Keratinocyte (primary cell): Measurements from ENCODE around the gene ZNF428. TPM values are rescaled to one million over a fixed set of nuclear protein-coding genes. Genes with fewer than 3 reads are reported as not detected.

Experiments used
- DNase-seq: peaks from one replicate; pipeline ENCODE4 v3.0.0-alpha.2; 2011; ENCODE audit warnings: low read depth, missing footprints, low spot score
- FAIRE-seq: peaks from 2 replicates; lab custom pipeline; 2011; peaks lifted over from hg19 to GRCh38; lab: Jason Lieb, UNC
- H2AFZ ChIP-seq: 2 replicates; pipeline ENCODE4 v1.6.0; 2012; ENCODE audit warnings: low read length, control low read depth, inconsistent platforms; ENCODE audit not compliant: control insufficient read depth
- H3K27ac ChIP-seq: 2 replicates; pipeline ENCODE4 v1.5.1; 2011; ENCODE audit warnings: low read length; ENCODE audit not compliant: control insufficient read depth, insufficient read depth
- H3K27me3 ChIP-seq: 3 replicates; pipeline ENCODE4 v1.6.0; 2011; ENCODE audit warnings: low read length; ENCODE audit not compliant: control insufficient read depth, insufficient read depth; ENCODE audit errors: extremely low read depth
- H3K36me3 ChIP-seq, 2 experiments: 2 replicates in 1 of 2; 3 replicates in 1 of 2; pipeline ENCODE4 v1.5.1; 2011; ENCODE audit warnings: low read length in 2 of 2, mild to moderate bottlenecking in 1 of 2; ENCODE audit not compliant: control insufficient read depth in 2 of 2, insufficient read depth in 2 of 2; ENCODE audit errors: extremely low read depth in 1 of 2
- H3K4me1 ChIP-seq: 3 replicates; pipeline ENCODE4 v1.5.1; 2011; ENCODE audit warnings: low read length; ENCODE audit not compliant: control insufficient read depth, insufficient read depth; ENCODE audit errors: extremely low read depth
- H3K4me2 ChIP-seq: 3 replicates; pipeline ENCODE4 v1.6.0; 2011; ENCODE audit warnings: low read depth, low read length; ENCODE audit not compliant: control insufficient read depth, insufficient read depth; ENCODE audit errors: extremely low read depth
- H3K4me3 ChIP-seq, 3 experiments: fragments of 200-600 bp in 1 of 3; sonication (generic) in 1 of 3; 2 replicates in 2 of 3; 3 replicates in 1 of 3; pipeline ENCODE4 v1.5.1; 2011 to 2016; ENCODE audit warnings: low read length in 3 of 3, mild to moderate bottlenecking in 3 of 3, control low read depth in 2 of 3, inconsistent platforms in 1 of 3, low read depth in 1 of 3, mixed read lengths in 1 of 3, mixed run types in 1 of 3, moderate library complexity in 1 of 3; ENCODE audit not compliant: control insufficient read depth in 2 of 3, insufficient read depth in 2 of 3; ENCODE audit errors: extremely low read depth in 1 of 3
- H3K79me2 ChIP-seq: 2 replicates; pipeline ENCODE4 v1.6.0; 2012; ENCODE audit warnings: low read length; ENCODE audit not compliant: control insufficient read depth, insufficient read depth
- H3K9ac ChIP-seq: 3 replicates; pipeline ENCODE4 v1.6.0; 2011; ENCODE audit warnings: low read length; ENCODE audit not compliant: control insufficient read depth, insufficient read depth; ENCODE audit errors: extremely low read depth
- H3K9me1 ChIP-seq: 3 replicates; pipeline ENCODE4 v1.6.0; 2011; ENCODE audit warnings: low read length; ENCODE audit not compliant: control insufficient read depth, insufficient read depth; ENCODE audit errors: extremely low read depth
- H3K9me3 ChIP-seq: 2 replicates; pipeline ENCODE4 v1.5.1; 2012; ENCODE audit warnings: low read depth, low read length; ENCODE audit not compliant: control insufficient read depth
- H4K20me1 ChIP-seq: 3 replicates; pipeline ENCODE4 v1.6.0; 2011; ENCODE audit warnings: low read length; ENCODE audit not compliant: control insufficient read depth, insufficient read depth; ENCODE audit errors: extremely low read depth
- EZH2 ChIP-seq: IDR thresholded peaks from one replicate; pipeline ENCODE4 v1.6.1; 2012; ENCODE audit warnings: inconsistent platforms, mild to moderate bottlenecking, low read length, moderate library complexity
- dilution Hi-C: fragments of 300-500 bp; cut with MboI; formaldehyde crosslinking; loops from one replicate; pipeline ENCODE4 v1.7.0; 2020; ENCODE audit warnings: low sequenced_read_pairs; ENCODE audit not compliant: extremely low pct_ligation_motif_present
- polyA plus RNA-seq, 5 experiments: library from polyadenylated mRNA; depleted of rRNA in 3 of 5; stranded (reverse) in 3 of 5; stranded (forward) in 1 of 5; unstranded in 1 of 5; fragments of >200 nt; gene quantifications; 1 replicate in 1 of 5; 2 replicates in 3 of 5; 3 replicates in 1 of 5; pipeline versions ENCODE4 v1.2.1 to v1.2.3, GENCODE V29; 2011 to 2012; ENCODE audit warnings: missing spikeins in 2 of 5, low read depth in 1 of 5, low replicate concordance in 1 of 5
- TF ChIP-seq, protein P1 (sequence below), 3 experiments: IDR thresholded peaks in 1 of 3; conservative IDR thresholded peaks in 1 of 3; optimal IDR thresholded peaks in 1 of 3; 2 replicates in 2 of 3; 3 replicates in 1 of 3; pipeline versions ENCODE3 to v1.5.1; 2011; ENCODE audit warnings: low read length in 3 of 3, mild to moderate bottlenecking in 3 of 3, moderate library complexity in 2 of 3, control low read depth in 1 of 3, inconsistent platforms in 1 of 3; ENCODE audit not compliant: insufficient read depth in 2 of 3; ENCODE audit errors: extremely low read depth in 1 of 3

The ZNF428 gene
- polyA plus RNA-seq, 1 donor (not counting 4 experiments of a cell fraction or from before 2014, with no cell fraction given) = 13.9 TPM

DNA sequence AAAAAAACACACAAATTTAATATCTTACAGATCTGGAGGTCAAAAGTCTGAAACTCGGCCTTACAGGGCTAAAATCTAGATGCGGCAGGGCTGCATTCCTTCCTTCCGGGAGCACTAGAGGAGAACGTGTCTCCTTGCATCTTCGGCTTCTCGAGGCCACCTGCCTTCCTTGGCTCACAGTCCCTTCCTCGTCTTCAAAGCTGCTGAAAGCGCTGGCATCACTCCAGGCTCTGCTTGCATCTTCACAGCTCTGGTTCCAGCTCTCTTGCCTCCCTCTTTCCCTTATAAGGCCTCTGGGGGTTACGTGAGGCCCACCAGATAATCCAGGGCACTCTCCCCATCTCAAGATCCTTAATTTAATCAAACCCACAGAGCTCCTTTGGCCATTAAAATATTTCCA, 54.6 kb downstream of the ZNF428 start:
- Histone ChIP-seq H3K9me1 (no peaks in the 10 kb centered on the region), H3K4me3 (no peak overlapping the region), H3K27me3 (no peaks in the 10 kb centered on the region), H3K4me2 (no peak overlapping the region), H3K9me3 (no peaks in the 10 kb centered on the region), H3K79me2 (peaks cover 1% of the 10 kb centered on the region), H2AFZ (no peak overlapping the region), H3K27ac (no peak overlapping the region), H3K4me1 (peaks cover 1% of the 10 kb centered on the region), H3K36me3 (peaks cover 0 to 1% of the 10 kb centered on the region in 2 experiments), H3K9ac (no peak overlapping the region), H4K20me1 (no peaks in the 10 kb centered on the region)
- DNase-seq (no peak), FAIRE-seq (no peak)
- dilution Hi-C loops = no loop called here
- TF ChIP-seq, protein P1, sequence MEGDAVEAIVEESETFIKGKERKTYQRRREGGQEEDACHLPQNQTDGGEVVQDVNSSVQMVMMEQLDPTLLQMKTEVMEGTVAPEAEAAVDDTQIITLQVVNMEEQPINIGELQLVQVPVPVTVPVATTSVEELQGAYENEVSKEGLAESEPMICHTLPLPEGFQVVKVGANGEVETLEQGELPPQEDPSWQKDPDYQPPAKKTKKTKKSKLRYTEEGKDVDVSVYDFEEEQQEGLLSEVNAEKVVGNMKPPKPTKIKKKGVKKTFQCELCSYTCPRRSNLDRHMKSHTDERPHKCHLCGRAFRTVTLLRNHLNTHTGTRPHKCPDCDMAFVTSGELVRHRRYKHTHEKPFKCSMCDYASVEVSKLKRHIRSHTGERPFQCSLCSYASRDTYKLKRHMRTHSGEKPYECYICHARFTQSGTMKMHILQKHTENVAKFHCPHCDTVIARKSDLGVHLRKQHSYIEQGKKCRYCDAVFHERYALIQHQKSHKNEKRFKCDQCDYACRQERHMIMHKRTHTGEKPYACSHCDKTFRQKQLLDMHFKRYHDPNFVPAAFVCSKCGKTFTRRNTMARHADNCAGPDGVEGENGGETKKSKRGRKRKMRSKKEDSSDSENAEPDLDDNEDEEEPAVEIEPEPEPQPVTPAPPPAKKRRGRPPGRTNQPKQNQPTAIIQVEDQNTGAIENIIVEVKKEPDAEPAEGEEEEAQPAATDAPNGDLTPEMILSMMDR (optimal IDR thresholded peaks at IDR 0.05 in 1 of 3, IDR thresholded peaks at IDR 0.05 in 1 of 3, conservative IDR thresholded peaks at IDR 0.05 in 1 of 3; ENCODE audit: extremely low read depth in 1 of 3, insufficient read depth in 2 of 3, low read length in 3 of 3) = no peak
- no peak for TF ChIP-seq EZH2

DNA sequence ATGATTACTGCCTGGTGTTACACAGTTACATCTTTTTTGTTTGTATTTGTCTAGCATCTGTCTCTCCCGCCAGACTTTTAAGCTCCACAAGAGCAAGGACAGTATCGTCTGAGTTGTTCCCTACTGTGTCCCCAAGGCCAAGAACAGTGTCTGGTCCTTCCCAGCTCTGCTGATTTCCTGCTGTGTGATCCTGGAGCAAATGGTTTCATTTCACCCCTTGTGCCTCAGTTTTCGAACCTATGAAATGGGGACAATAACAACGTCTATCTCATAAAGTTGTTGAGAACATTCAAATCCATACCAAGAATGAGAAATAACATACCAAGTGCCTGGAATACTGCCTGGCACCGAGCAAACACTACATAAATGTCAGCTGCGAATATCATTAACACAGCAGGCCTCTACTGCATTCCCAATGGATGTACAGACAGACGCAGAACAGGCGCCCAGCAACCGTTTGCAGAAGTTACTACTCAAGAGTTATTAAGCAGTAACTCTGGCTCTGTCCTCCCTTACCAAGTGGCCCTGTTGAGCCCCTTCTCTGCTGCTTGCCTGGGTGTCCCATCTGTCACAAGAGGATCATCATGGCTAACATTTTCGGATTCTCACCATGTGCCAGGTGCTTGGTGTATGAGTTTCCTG, 55.5 kb downstream of the ZNF428 start:
- no peaks in the 10 kb centered on the region for H3K27me3 ChIP-seq
- TF ChIP-seq, protein P1 (optimal IDR thresholded peaks at IDR 0.05 in 1 of 3, IDR thresholded peaks at IDR 0.05 in 1 of 3, conservative IDR thresholded peaks at IDR 0.05 in 1 of 3; ENCODE audit: extremely low read depth in 1 of 3, insufficient read depth in 2 of 3, low read length in 3 of 3) = no peak
- TF ChIP-seq EZH2 = no peak
- H3K9me1 ChIP-seq = no peaks in the 10 kb centered on the region
- no peaks in the 10 kb centered on the region for H3K9me3 ChIP-seq
- H3K27ac ChIP-seq = no peak overlapping the region
- H3K79me2 ChIP-seq = no peaks in the 10 kb centered on the region
- DNase-seq (no peak), FAIRE-seq (no peak)
- no peaks in the 10 kb centered on the region for H3K4me1 ChIP-seq
- H3K4me3 ChIP-seq = no peak overlapping the region
- no peak overlapping the region for H3K9ac ChIP-seq
- peaks cover 0 to 1% of the 10 kb centered on the region in 2 experiments for H3K36me3 ChIP-seq
- dilution Hi-C loops = no loop called here
- no peaks in the 10 kb centered on the region for H4K20me1 ChIP-seq
- no peak overlapping the region for H3K4me2 ChIP-seq
- no peak overlapping the region for H2AFZ ChIP-seq
